PC-3 (cell line): ENCODE results near the gene DCHS2. TPM values are rescaled to one million over a fixed set of nuclear protein-coding genes. Genes with fewer than 3 reads are reported as not detected.

ENCODE experiments used
- ATAC-seq: fragments of 200-7000 bp; cut with Tn5 transposase; 2 replicates; pipeline ENCODE4 v1.9.1; 2020; ENCODE audit warnings: mild to moderate bottlenecking, moderate library complexity
- BruUV-seq: library from RNA; stranded (reverse); fragments of 400-500 nt; replicated peaks from 2 replicates; lab custom pipeline; 2021; lab: Mats Ljungman, UMichigan
- CTCF ChIA-PET: fragments of 300-600 bp; sonication (Branson Sonifier 250); formaldehyde crosslinking; loops from one replicate; lab custom pipeline; 2022; ENCODE audit warnings: antibody characterized with exemption; lab: Charles Lee
- POLR2A ChIA-PET: fragments of 300-600 bp; sonication (Branson Sonifier 250); formaldehyde crosslinking; loops from one replicate; lab custom pipeline; 2022; ENCODE audit warnings: antibody characterized with exemption; ENCODE audit not compliant: unreplicated experiment; lab: Charles Lee
- DNase-seq: peaks from one replicate; pipeline ENCODE4 v3.0.0-alpha.2; 2015
- H2AFZ ChIP-seq: fragments of 300-600 bp; sonication (generic); 2 replicates; pipeline ENCODE4 v1.6.0; 2016; ENCODE audit warnings: antibody characterized with exemption, low read length
- H3F3A ChIP-seq: fragments of 300-600 bp; sonication (generic); one replicate; pipeline ENCODE4 v1.6.0; 2017; ENCODE audit warnings: antibody characterized with exemption, low read length, control low read depth, mild to moderate bottlenecking; ENCODE audit not compliant: unreplicated experiment
- H3K27ac ChIP-seq: fragments of 300-600 bp; sonication (generic); 2 replicates; pipeline ENCODE4 v1.5.1; 2016; ENCODE audit warnings: mild to moderate bottlenecking, low read length
- H3K27me3 ChIP-seq: fragments of 300-600 bp; sonication (generic); 2 replicates; pipeline ENCODE4 v1.6.1; 2016; ENCODE audit warnings: low read length, mixed read lengths
- H3K36me3 ChIP-seq: fragments of 300-600 bp; sonication (generic); 2 replicates; pipeline ENCODE4 v1.6.1; 2016; ENCODE audit warnings: low read depth, mixed run types, low read length, mixed read lengths
- H3K4me1 ChIP-seq: fragments of 300-600 bp; sonication (generic); 2 replicates; pipeline ENCODE4 v1.5.1; 2016; ENCODE audit warnings: low read length; ENCODE audit not compliant: insufficient read depth
- H3K4me2 ChIP-seq: fragments of 300-600 bp; sonication (generic); 2 replicates; pipeline ENCODE4 v1.6.0; 2016; ENCODE audit warnings: low read length
- H3K4me3 ChIP-seq: fragments of 300-600 bp; sonication (generic); 2 replicates; pipeline ENCODE4 v1.5.1; 2016; ENCODE audit warnings: mild to moderate bottlenecking, low read length, mixed read lengths
- H3K79me2 ChIP-seq: fragments of 300-600 bp; sonication (generic); 2 replicates; pipeline ENCODE4 v1.6.1; 2017; ENCODE audit warnings: low read length, mixed read lengths
- H3K9ac ChIP-seq: fragments of 300-600 bp; sonication (generic); 2 replicates; pipeline ENCODE4 v1.6.0; 2016; ENCODE audit warnings: mild to moderate bottlenecking, low read length
- H3K9me2 ChIP-seq: fragments of 300-600 bp; sonication (generic); replicated peaks from 2 replicates; pipeline ENCODE4 v1.6.1; 2016; ENCODE audit warnings: mixed run types, low read length, mixed read lengths
- H3K9me3 ChIP-seq: fragments of 300-600 bp; sonication (generic); 2 replicates; pipeline ENCODE4 v1.6.1; 2016; ENCODE audit warnings: low read length, mixed read lengths
- H4K20me1 ChIP-seq: fragments of 300-600 bp; sonication (generic); 2 replicates; pipeline ENCODE4 v1.6.1; 2016; ENCODE audit warnings: low read length, mixed read lengths
- EZH2 ChIP-seq: fragments of 300-600 bp; sonication (generic); IDR thresholded peaks from one replicate; pipeline ENCODE4 v1.6.1; 2017; ENCODE audit warnings: antibody characterized with exemption, mild to moderate bottlenecking, low read length; ENCODE audit not compliant: unreplicated experiment
- EZH2phosphoT487 ChIP-seq: fragments of 300-600 bp; sonication (generic); IDR thresholded peaks from 2 replicates; pipeline ENCODE4 v1.6.1; 2018; ENCODE audit warnings: mild to moderate bottlenecking, antibody characterized with exemption, low read length, borderline replicate concordance
- intact Hi-C: fragments of 100-400 bp; cut with micrococcal nuclease; formaldehyde crosslinking; loops from 2 replicates; pipeline ENCODE4 v1.9.0; 2023
- total RNA-seq: library from RNA; depleted of rRNA; stranded (reverse); fragments of >200 nt; gene quantifications from 2 replicates; pipeline ENCODE4 v1.2.3, GENCODE V29; 2014
- TF ChIP-seq, protein P1 (sequence below): fragments of 300-600 bp; sonication (generic); conservative IDR thresholded peaks from 2 replicates; pipeline ENCODE4 v1.5.1; 2017; ENCODE audit warnings: antibody characterized with exemption, low read depth, mild to moderate bottlenecking, low read length

The DCHS2 gene
- total RNA-seq, 1 experiment from 2014 or later, result 0.22 TPM

GRCh38 chr4:154529728-154530519 is 38.3 kb upstream of the DCHS2 start:
- ATAC-seq (no peak), DNase-seq (no peak)
- intact Hi-C loops, result no loop called here
- BruUV-seq, result no TSS peak
- POLR2A ChIA-PET, result no interaction called here
- no peaks in the 10 kb centered on the region for H3K4me1 ChIP-seq
- no peaks in the 10 kb centered on the region for H3F3A ChIP-seq
- H3K27me3 ChIP-seq, result peaks cover 8% of the 10 kb centered on the region
- TF ChIP-seq EZH2phosphoT487 (no peak), EZH2 (no peak)
- TF ChIP-seq, protein P1, sequence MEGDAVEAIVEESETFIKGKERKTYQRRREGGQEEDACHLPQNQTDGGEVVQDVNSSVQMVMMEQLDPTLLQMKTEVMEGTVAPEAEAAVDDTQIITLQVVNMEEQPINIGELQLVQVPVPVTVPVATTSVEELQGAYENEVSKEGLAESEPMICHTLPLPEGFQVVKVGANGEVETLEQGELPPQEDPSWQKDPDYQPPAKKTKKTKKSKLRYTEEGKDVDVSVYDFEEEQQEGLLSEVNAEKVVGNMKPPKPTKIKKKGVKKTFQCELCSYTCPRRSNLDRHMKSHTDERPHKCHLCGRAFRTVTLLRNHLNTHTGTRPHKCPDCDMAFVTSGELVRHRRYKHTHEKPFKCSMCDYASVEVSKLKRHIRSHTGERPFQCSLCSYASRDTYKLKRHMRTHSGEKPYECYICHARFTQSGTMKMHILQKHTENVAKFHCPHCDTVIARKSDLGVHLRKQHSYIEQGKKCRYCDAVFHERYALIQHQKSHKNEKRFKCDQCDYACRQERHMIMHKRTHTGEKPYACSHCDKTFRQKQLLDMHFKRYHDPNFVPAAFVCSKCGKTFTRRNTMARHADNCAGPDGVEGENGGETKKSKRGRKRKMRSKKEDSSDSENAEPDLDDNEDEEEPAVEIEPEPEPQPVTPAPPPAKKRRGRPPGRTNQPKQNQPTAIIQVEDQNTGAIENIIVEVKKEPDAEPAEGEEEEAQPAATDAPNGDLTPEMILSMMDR, result no peak
- no peaks in the 10 kb centered on the region for H3K36me3 ChIP-seq
- H3K27ac ChIP-seq, result no peak overlapping the region
- no peaks in the 10 kb centered on the region for H3K79me2 ChIP-seq
- H4K20me1 ChIP-seq, result no peaks in the 10 kb centered on the region
- H2AFZ ChIP-seq, result no peak overlapping the region
- no peak overlapping the region for H3K9ac ChIP-seq
- H3K9me2 ChIP-seq, result no peaks in the 10 kb centered on the region
- no peaks in the 10 kb centered on the region for H3K9me3 ChIP-seq
- no peak overlapping the region for H3K4me2 ChIP-seq
- CTCF ChIA-PET, result no interaction called here
- no peak overlapping the region for H3K4me3 ChIP-seq

DNA sequence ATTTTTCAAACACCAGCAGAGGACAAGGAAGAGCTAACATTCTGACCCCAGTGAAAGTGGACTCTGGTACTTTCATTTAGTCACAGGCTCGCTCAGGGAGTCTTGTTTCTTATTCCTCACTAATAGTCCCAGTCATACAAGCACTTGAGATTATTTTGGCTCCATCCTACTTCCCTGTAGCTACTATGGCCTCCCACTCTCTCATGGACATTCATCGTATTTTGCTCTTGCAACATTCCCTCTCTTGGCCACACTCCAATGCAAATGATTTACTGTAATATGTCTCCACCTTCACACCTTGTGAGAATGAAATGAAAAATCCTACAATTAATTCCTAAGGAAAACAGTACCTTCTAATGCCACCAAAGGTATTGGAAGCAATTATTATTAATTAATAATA is 37.3 kb upstream of the DCHS2 start:
- Histone ChIP-seq H3F3A (no peaks in the 10 kb centered on the region), H2AFZ (no peak overlapping the region), H3K9me2 (no peaks in the 10 kb centered on the region), H3K4me3 (no peak overlapping the region), H3K27me3 (peaks cover 16% of the 10 kb centered on the region), H3K4me1 (no peaks in the 10 kb centered on the region), H3K79me2 (no peaks in the 10 kb centered on the region), H3K4me2 (no peak overlapping the region), H3K27ac (no peak overlapping the region), H3K36me3 (no peaks in the 10 kb centered on the region), H3K9ac (no peak overlapping the region), H4K20me1 (no peaks in the 10 kb centered on the region), H3K9me3 (no peaks in the 10 kb centered on the region)
- no TSS peak for BruUV-seq
- ATAC-seq, result no peak
- DNase-seq, result no peak
- TF ChIP-seq EZH2phosphoT487, result no peak
- no peak for TF ChIP-seq EZH2
- TF ChIP-seq, protein P1, result no peak
- POLR2A ChIA-PET, result no interaction called here
- intact Hi-C loops, result no loop called here
- CTCF ChIA-PET, result no interaction called here

DNA sequence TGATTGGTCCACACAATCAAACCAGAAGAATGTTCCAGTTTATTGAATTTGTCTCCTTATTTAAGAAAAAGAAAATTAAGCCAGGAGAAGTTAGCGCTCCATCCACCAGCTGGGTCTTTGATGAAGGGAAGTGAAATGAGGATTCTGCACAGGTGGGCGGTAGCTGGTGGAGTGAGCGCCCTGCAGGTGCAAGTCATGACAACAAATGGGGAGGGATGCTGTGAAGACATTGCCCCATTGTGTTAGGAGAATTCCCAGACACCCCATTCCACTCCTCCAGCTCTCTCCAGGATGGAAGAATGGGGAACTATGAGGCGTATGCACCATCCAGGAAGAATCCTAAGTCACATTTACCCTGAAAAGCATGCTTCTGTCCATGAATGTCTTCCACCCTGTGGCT is 35.7 kb upstream of the DCHS2 start:
- no peaks in the 10 kb centered on the region for H3K9me3 ChIP-seq
- DNase-seq (no peak), ATAC-seq (no peak)
- ChIA-PET CTCF (no interaction called here), POLR2A (no interaction called here)
- no TSS peak for BruUV-seq
- no peaks in the 10 kb centered on the region for H3K36me3 ChIP-seq
- H3K9ac ChIP-seq, result no peak overlapping the region
- H3K27ac ChIP-seq, result no peak overlapping the region
- no peaks in the 10 kb centered on the region for H3K9me2 ChIP-seq
- intact Hi-C loops, result no loop called here
- TF ChIP-seq EZH2, result no peak
- no peaks in the 10 kb centered on the region for H3K79me2 ChIP-seq
- peaks cover 26% of the 10 kb centered on the region for H3K27me3 ChIP-seq
- no peak overlapping the region for H3K4me3 ChIP-seq
- H4K20me1 ChIP-seq, result no peaks in the 10 kb centered on the region
- no peaks in the 10 kb centered on the region for H3K4me1 ChIP-seq
- no peak overlapping the region for H3K4me2 ChIP-seq
- no peaks in the 10 kb centered on the region for H3F3A ChIP-seq
- no peak overlapping the region for H2AFZ ChIP-seq
